Chondrocyte (in vitro differentiated cells): Measurements from ENCODE around the gene ARHGEF4. TPM values are rescaled to one million over a fixed set of nuclear protein-coding genes. Genes with fewer than 3 reads are reported as not detected.

Experiments used
- DNase-seq: peaks from one replicate; pipeline ENCODE4 v3.0.0; 2021; ENCODE audit warnings: mixed read lengths, low spot score
- H3K27ac Mint-ChIP-seq: one replicate; pipeline ENCODE4 v1.8.0; 2021; ENCODE audit warnings: mild to moderate bottlenecking, moderate library complexity, mixed read lengths; ENCODE audit not compliant: unreplicated experiment
- H3K27me3 Mint-ChIP-seq: 2 replicates; pipeline ENCODE4 v1.8.0; 2021; ENCODE audit warnings: low read depth, mixed read lengths
- H3K36me3 Mint-ChIP-seq: 2 replicates; pipeline ENCODE4 v1.8.0; 2021; ENCODE audit warnings: low read depth, mixed read lengths
- H3K4me1 Mint-ChIP-seq: 2 replicates; pipeline ENCODE4 v1.8.0; 2021; ENCODE audit warnings: low read depth, mild to moderate bottlenecking, mixed read lengths
- H3K4me3 Mint-ChIP-seq: one replicate; pipeline ENCODE4 v1.8.0; 2021; ENCODE audit warnings: mild to moderate bottlenecking, moderate library complexity, mixed read lengths; ENCODE audit not compliant: unreplicated experiment
- H3K9me3 Mint-ChIP-seq: 2 replicates; pipeline ENCODE4 v1.8.0; 2021; ENCODE audit warnings: low read depth, mixed read lengths
- CTCF ChIP-seq: fragments of 200-600 bp; sonication (generic); IDR thresholded peaks from 2 replicates; pipeline ENCODE4 v1.5.0; 2021; ENCODE audit warnings: antibody characterized with exemption, mild to moderate bottlenecking, moderate library complexity
- total RNA-seq: library from RNA; stranded (reverse); gene quantifications from 3 replicates; pipeline ENCODE4 v1.2.1, GENCODE V29; 2021

ARHGEF4 gene
- total RNA-seq, 1 donor from 2014 or later: 12.3 TPM

- Mint-ChIP-seq H3K4me3 (no peak overlapping the region), H3K9me3 (no peaks in the 10 kb centered on the region), H3K36me3 (no peaks in the 10 kb centered on the region), H3K4me1 (peaks cover 17% of the 10 kb centered on the region), H3K27ac (no peak overlapping the region), H3K27me3 (peaks cover 5% of the 10 kb centered on the region)
- DNase-seq: peak; percentile 73
- TF ChIP-seq CTCF: no peak
These were observed 16.3 kb upstream of the ARHGEF4 start for GRCh38 chr2:130820279-130820861.

- H3K27ac Mint-ChIP-seq: no peak overlapping the region
- H3K36me3 Mint-ChIP-seq: no peaks in the 10 kb centered on the region
- no peak overlapping the region for H3K4me3 Mint-ChIP-seq
These were observed 14.8 kb upstream of the ARHGEF4 start for GRCh38 chr2:130821867-130822266.

GRCh38 chr2:130822766-130823165, 13.9 kb upstream of the ARHGEF4 start:
- Mint-ChIP-seq H3K27ac (no peak overlapping the region), H3K27me3 (peaks cover 3% of the 10 kb centered on the region), H3K4me3 (no peak overlapping the region), H3K4me1 (peaks cover 20% of the 10 kb centered on the region), H3K9me3 (no peaks in the 10 kb centered on the region), H3K36me3 (no peaks in the 10 kb centered on the region)
- DNase-seq: peak; percentile 83
- TF ChIP-seq CTCF: no peak

More at GRCh38 chr2:130821867-130822266, 14.8 kb upstream of the ARHGEF4 start:
- TF ChIP-seq CTCF: no peak
- Mint-ChIP-seq H3K4me1 (peaks cover 17% of the 10 kb centered on the region), H3K9me3 (no peaks in the 10 kb centered on the region), H3K27me3 (peaks cover 5% of the 10 kb centered on the region)
- peak; percentile 68 for DNase-seq

- Mint-ChIP-seq H3K9me3 (no peaks in the 10 kb centered on the region), H3K4me1 (peaks cover 20% of the 10 kb centered on the region), H3K27me3 (peaks cover 3% of the 10 kb centered on the region), H3K27ac (no peak overlapping the region), H3K36me3 (no peaks in the 10 kb centered on the region), H3K4me3 (no peak overlapping the region)
- DNase-seq: peak; percentile 65
- no peak for TF ChIP-seq CTCF
These were observed 13.4 kb upstream of the ARHGEF4 start for GRCh38 chr2:130823171-130823885.

DNA sequence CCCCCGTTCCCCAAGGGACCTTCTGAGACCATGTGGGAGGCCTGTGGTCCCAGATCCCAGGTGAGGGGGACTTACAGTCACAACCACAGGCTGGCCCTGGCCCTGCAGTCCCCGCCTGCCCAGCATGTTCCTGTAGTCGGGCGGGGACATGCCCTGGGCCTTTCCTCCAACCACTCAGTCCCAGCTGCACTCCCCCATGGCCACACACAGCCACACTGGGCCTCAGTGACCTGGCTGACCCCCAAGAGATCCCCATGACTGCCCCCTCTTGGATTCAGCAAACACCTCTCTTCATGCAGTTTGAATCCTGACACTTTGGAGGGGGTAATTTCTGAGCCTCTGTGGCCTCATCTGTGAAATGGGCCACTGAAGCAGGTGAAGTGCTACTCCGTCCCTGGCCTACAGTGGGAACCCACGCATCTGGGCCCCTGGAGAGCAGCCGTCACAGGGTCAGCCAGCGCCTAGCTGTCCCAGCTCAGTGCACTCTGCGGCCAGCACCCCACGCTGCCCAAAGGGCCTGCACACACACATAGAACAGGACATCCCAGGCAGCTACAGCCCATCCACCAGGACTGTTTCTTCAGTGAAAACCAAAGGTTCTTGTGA, 12.7 kb upstream of the ARHGEF4 start:
- Mint-ChIP-seq H3K9me3 (no peaks in the 10 kb centered on the region), H3K4me3 (no peak overlapping the region), H3K27ac (no peak overlapping the region), H3K27me3 (no peaks in the 10 kb centered on the region), H3K4me1 (peaks cover 20% of the 10 kb centered on the region), H3K36me3 (no peaks in the 10 kb centered on the region)
- DNase-seq: peak; percentile 65
- no peak for TF ChIP-seq CTCF
